K562 (cell line): Measurements from ENCODE around the gene CHMP5. TPM values are rescaled to one million over a fixed set of nuclear protein-coding genes. Genes with fewer than 3 reads are reported as not detected.

Experiments
- ATAC-seq: fragments of 200-7000 bp; cut with Tn5 transposase; 3 replicates; pipeline ENCODE4 v1.9.1; 2020; ENCODE audit warnings: moderate library complexity
- BruUV-seq: library from RNA; stranded (reverse); fragments of 400-500 nt; replicated peaks from 2 replicates; lab custom pipeline; 2021; lab: Mats Ljungman, UMichigan
- CTCF ChIA-PET: fragments of 300-600 bp; formaldehyde crosslinking; extraction: SDS; loops from one replicate; lab custom pipeline; 2021; ENCODE audit warnings: low intra/inter-chr PET ratio; lab: Yijun Ruan, JAX
- POLR2A ChIA-PET: fragments of 300-600, 350-650 bp; sonication (Branson Sonifier 250); formaldehyde crosslinking; extraction: SDS; loops from one replicate; lab custom pipeline; 2021; ENCODE audit warnings: antibody characterized with exemption, inconsistent platforms; lab: Yijun Ruan, JAX
- DNase-seq, 4 experiments: peaks; one replicate each; pipeline versions ENCODE4 v3.0.0 to v3.0.0-alpha.2; 2011 to 2018; ENCODE audit warnings: low spot score in 3 of 4, mixed read lengths in 3 of 4; ENCODE audit errors: extremely low read depth in 1 of 4
- FAIRE-seq: peaks from 2 replicates; lab custom pipeline; 2011; peaks lifted over from hg19 to GRCh38; lab: Jason Lieb, UNC
- H2AFZ ChIP-seq: 2 replicates; pipeline ENCODE4 v1.6.0; 2011; ENCODE audit warnings: low read depth, low read length, control low read depth, inconsistent platforms
- H3K27ac ChIP-seq: fragments of 200-600 bp; 3 replicates; pipeline ENCODE4 v1.8.0; 2011; ENCODE audit warnings: low read depth, mild to moderate bottlenecking, control low read depth, inconsistent platforms, low read length, moderate library complexity, mixed read lengths; ENCODE audit errors: extremely low read depth
- H3K27me3 ChIP-seq, 2 experiments: fragments of 300-600 bp in 1 of 2; 2 replicates in 1 of 2; 3 replicates in 1 of 2; pipeline versions ENCODE4 v1.6.0 to v1.8.0; 2011; ENCODE audit warnings: inconsistent platforms in 2 of 2, low read length in 2 of 2, mild to moderate bottlenecking in 1 of 2, mixed read lengths in 1 of 2, moderate library complexity in 1 of 2; ENCODE audit not compliant: control insufficient read depth in 2 of 2, insufficient read depth in 2 of 2
- H3K36me3 ChIP-seq: fragments of 300-600 bp; 3 replicates; pipeline ENCODE4 v1.8.0; 2011; ENCODE audit warnings: mild to moderate bottlenecking, low read length, inconsistent platforms; ENCODE audit not compliant: control insufficient read depth, insufficient read depth
- H3K4me1 ChIP-seq, 2 experiments: fragments of 200-600 bp in 1 of 2; replicated peaks in 1 of 2; 2 replicates in 1 of 2; 3 replicates in 1 of 2; pipeline versions ENCODE4 v1.5.1 to v1.8.0; 2011; ENCODE audit warnings: inconsistent platforms in 2 of 2, low read length in 2 of 2, mild to moderate bottlenecking in 1 of 2, mixed read lengths in 1 of 2, moderate library complexity in 1 of 2; ENCODE audit not compliant: control insufficient read depth in 2 of 2, insufficient read depth in 2 of 2
- H3K4me2 ChIP-seq: 2 replicates; pipeline ENCODE4 v1.6.1; 2011; ENCODE audit warnings: low read length, control low read depth, inconsistent platforms, mixed read lengths; ENCODE audit not compliant: insufficient read depth
- H3K4me3 ChIP-seq: fragments of 200-600 bp; sonication (generic), shearing (Covaris generic); 2 replicates; pipeline ENCODE4 v1.5.1; 2016; ENCODE audit warnings: control low read depth, inconsistent platforms
- H3K79me2 ChIP-seq: fragments of 200-600 bp; 3 replicates; pipeline ENCODE4 v1.8.0; 2011; ENCODE audit warnings: low read length, inconsistent platforms; ENCODE audit not compliant: control insufficient read depth, insufficient read depth
- H3K9ac ChIP-seq, 2 experiments: 2 replicates each; pipeline versions ENCODE4 v1.6.0 to v1.6.1; 2011; ENCODE audit warnings: low read depth in 2 of 2, low read length in 2 of 2, control low read depth in 1 of 2, inconsistent platforms in 1 of 2, mild to moderate bottlenecking in 1 of 2, mixed read lengths in 1 of 2; ENCODE audit not compliant: insufficient read depth in 1 of 2
- H3K9me1 ChIP-seq: one replicate; pipeline ENCODE4 v1.6.0; 2011; ENCODE audit warnings: inconsistent platforms, mild to moderate bottlenecking, low read length, moderate library complexity; ENCODE audit not compliant: control insufficient read depth, insufficient read depth
- H3K9me3 ChIP-seq: replicated peaks from 2 replicates; pipeline ENCODE4 v1.5.1; 2011; ENCODE audit warnings: low read depth, low read length, inconsistent platforms; ENCODE audit not compliant: control insufficient read depth, insufficient read depth
- H4K20me1 ChIP-seq: replicated peaks from 2 replicates; pipeline ENCODE4 v1.6.1; 2011; ENCODE audit warnings: low read length, inconsistent platforms, mixed read lengths; ENCODE audit not compliant: control insufficient read depth, insufficient read depth
- BRD9 ChIP-seq: fragments of 450-650 bp; IDR thresholded peaks from 2 replicates; pipeline ENCODE4 v1.6.1; 2018; ENCODE audit warnings: low read depth; ENCODE audit not compliant: partially characterized antibody
- CBFB ChIP-seq: sonication (generic); formaldehyde crosslinking; IDR thresholded peaks from 2 replicates; pipeline ENCODE4 v1.4.0; 2020; ENCODE audit warnings: mild to moderate bottlenecking, missing genetic modification reagents
- DDX20 ChIP-seq: fragments of 450-650 bp; IDR thresholded peaks from 2 replicates; pipeline ENCODE4 v1.6.1; 2016; ENCODE audit warnings: missing genetic modification characterization, low read depth, mild to moderate bottlenecking, missing compliant biosample characterization, moderate library complexity
- MCM5 ChIP-seq: fragments of 450-650 bp; IDR thresholded peaks from 2 replicates; pipeline ENCODE4 v1.6.1; 2016; ENCODE audit warnings: low read depth
- NUFIP1 ChIP-seq: fragments of 450-650 bp; IDR thresholded peaks from 2 replicates; pipeline ENCODE4 v1.6.1; 2018; ENCODE audit not compliant: partially characterized antibody
- POLR2B ChIP-seq: fragments of 450-650 bp; IDR thresholded peaks from 2 replicates; pipeline ENCODE4 v1.6.1; 2018; ENCODE audit warnings: low read depth; ENCODE audit not compliant: partially characterized antibody
- RBM39 ChIP-seq: fragments of 200-400 bp; formaldehyde crosslinking; optimal IDR thresholded peaks from 2 replicates; pipeline ENCODE3; 2018; ENCODE audit warnings: low read depth, low read length
- SMARCC2 ChIP-seq: fragments of 450-650 bp; IDR thresholded peaks from 2 replicates; pipeline ENCODE4 v1.6.1; 2017; ENCODE audit warnings: antibody characterized with exemption, moderate library complexity, mild to moderate bottlenecking, low read depth
- ZNF12 ChIP-seq: sonication (generic); formaldehyde crosslinking; IDR thresholded peaks from 2 replicates; pipeline ENCODE4 v1.4.0; 2020; ENCODE audit warnings: mild to moderate bottlenecking, missing genetic modification reagents
- ZNF146 ChIP-seq: IDR thresholded peaks from one replicate; pipeline ENCODE4 v1.6.1; 2018; ENCODE audit warnings: missing compliant biosample characterization; ENCODE audit not compliant: unreplicated experiment
- ZNF282 ChIP-seq: sonication (generic); formaldehyde crosslinking; IDR thresholded peaks from 2 replicates; pipeline ENCODE4 v1.8.1; 2023; ENCODE audit warnings: missing genetic modification reagents
- WGBS: fragments of 100-300 bp; shearing (Covaris generic); methylation state at CpG from one replicate; pipeline ENCODE4 v1.1.6; 2016; ENCODE audit warnings: low coverage, mixed read lengths; ENCODE audit not compliant: insufficient coverage; ENCODE audit errors: missing lambda C conversion rate; 5-methylcytosine and 5-hydroxymethylcytosine counted together
- in situ Hi-C: fragments of 300-500 bp; cut with MboI; formaldehyde crosslinking; loops from 4 replicates; pipeline ENCODE4 v1.15.0; 2018; ENCODE audit warnings: inconsistent platforms, mixed read lengths
- intact Hi-C: fragments of 100-400 bp; cut with micrococcal nuclease; formaldehyde crosslinking; loops from 2 replicates; pipeline ENCODE4 v1.14.2; 2022
- polyA plus RNA-seq, 8 experiments: library from polyadenylated mRNA; depleted of rRNA in 4 of 8; stranded (reverse) in 5 of 8; unstranded in 3 of 8; fragments of >200 nt; fragmentation: Nextera tagmentation in 2 of 8; fragmentation: Illumina TruSeq in 1 of 8; extraction: Ambion mirVana in 2 of 8; extraction: Trizol in 1 of 8; gene quantifications; 2 replicates each; pipeline versions ENCODE4 v1.2.1 to v1.2.3, GENCODE V29; 2011 to 2014; ENCODE audit warnings: inconsistent platforms in 1 of 8, missing spikeins in 1 of 8
- total RNA-seq, 7 experiments: library from RNA; depleted of rRNA in 6 of 7; stranded (reverse); fragments of >200 nt in 6 of 7; fragmentation: Illumina TruSeq in 2 of 7; extraction: Trizol in 2 of 7; gene quantifications; 2 replicates each; pipeline versions ENCODE4 v1.2.1 to v1.2.3, GENCODE V29; 2011 to 2021; ENCODE audit warnings: low replicate concordance in 1 of 7
- TF ChIP-seq, protein P1 (sequence below): fragments of 450-650 bp; IDR thresholded peaks from 2 replicates; pipeline ENCODE4 v1.6.1; 2018; ENCODE audit warnings: mild to moderate bottlenecking, low read depth; ENCODE audit not compliant: partially characterized antibody
- TF ChIP-seq, protein P2 (sequence below): fragments of 150-350 bp; conservative IDR thresholded peaks from 2 replicates; pipeline ENCODE4 v1.6.1; 2014; ENCODE audit warnings: low read length
- TF ChIP-seq, protein P3 (sequence below): fragments of 450-650 bp; IDR thresholded peaks from 2 replicates; pipeline ENCODE4 v1.6.1; 2017; ENCODE audit warnings: antibody characterized with exemption

The CHMP5 gene
- total and polyA plus RNA-seq, 9 of the 15 experiments (the other 6 are each of a cell fraction or from before 2014, with no cell fraction given), result 36.0 to 105 (median 54.9) TPM

DNA sequence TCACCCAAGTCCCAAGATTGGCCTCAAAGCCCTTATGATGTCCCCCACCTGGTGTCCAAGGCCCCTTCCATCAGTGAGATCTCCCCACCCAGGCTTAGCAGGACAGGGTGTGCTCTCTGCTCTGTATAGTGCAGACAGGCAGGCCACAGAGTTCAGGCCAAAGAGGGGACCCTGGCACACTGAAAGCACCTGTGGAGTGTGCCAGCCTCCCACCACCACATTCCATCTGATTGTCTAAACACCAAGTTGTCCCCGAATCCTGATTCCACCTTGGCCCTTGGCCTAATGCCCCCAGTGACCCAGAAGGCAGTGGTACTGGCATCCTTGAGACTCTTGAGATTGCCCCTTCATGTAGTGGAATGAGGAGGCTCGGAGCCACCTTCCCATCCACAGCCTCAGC lies 19.5 kb upstream of the CHMP5 start (continued):
- TF ChIP-seq, protein P1, sequence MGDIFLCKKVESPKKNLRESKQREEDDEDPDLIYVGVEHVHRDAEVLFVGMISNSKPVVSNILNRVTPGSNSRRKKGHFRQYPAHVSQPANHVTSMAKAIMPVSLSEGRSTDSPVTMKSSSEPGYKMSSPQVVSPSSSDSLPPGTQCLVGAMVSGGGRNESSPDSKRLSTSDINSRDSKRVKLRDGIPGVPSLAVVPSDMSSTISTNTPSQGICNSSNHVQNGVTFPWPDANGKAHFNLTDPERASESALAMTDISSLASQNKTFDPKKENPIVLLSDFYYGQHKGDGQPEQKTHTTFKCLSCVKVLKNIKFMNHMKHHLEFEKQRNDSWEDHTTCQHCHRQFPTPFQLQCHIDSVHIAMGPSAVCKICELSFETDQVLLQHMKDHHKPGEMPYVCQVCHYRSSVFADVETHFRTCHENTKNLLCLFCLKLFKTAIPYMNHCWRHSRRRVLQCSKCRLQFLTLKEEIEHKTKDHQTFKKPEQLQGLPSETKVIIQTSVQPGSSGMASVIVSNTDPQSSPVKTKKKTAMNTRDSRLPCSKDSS, result no peak
- no peak for TF ChIP-seq CBFB (CRISPR knock-in tag)
- no peak for TF ChIP-seq ZNF282 (CRISPR knock-in tag)
- TF ChIP-seq BRD9, result no peak
- TF ChIP-seq ZNF12 (CRISPR knock-in tag), result no peak
- TF ChIP-seq ZNF146 (CRISPR knock-in tag), result no peak
- TF ChIP-seq DDX20 (tag), result no peak

DNA sequence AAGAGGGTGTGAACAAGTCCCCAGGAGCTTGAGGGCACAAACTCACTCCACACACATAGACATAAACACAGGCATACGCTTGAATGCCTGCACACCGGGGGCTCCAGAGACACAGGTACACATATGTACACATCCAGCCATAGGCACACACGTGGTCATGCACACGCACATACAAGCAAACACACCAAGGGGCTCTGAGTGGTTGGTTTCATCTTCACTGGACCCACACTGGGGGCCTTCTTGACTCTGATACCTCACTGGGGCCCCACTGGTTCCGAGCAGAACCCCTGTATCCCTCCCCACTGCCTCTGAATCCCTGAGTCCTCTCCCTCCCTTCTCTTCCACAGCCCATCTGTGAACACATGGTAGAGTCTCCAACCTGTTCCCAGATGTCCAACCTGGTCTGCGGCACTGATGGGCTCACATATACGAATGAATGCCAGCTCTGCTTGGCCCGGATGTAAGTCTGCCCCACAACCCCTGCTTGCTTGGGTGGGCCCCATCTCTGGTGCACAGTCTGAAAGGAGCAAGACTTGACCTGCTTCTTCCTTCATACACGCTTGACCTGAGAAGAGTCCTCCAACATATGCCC lies 18.5 kb upstream of the CHMP5 start:
- Histone ChIP-seq H3K4me2 (no peak overlapping the region), H2AFZ (no peak overlapping the region), H3K36me3 (0 out of 3 replicates have a peak, but pooled peaks cover 5% of the 10 kb centered on the region), H3K4me1 (no peaks in the 10 kb centered on the region; a peak in 2 of 5 replicates), H3K9me3 (no peaks in the 10 kb centered on the region), H3K9me1 (no peaks in the 10 kb centered on the region), H3K27ac (no peak overlapping the region), H4K20me1 (no peaks in the 10 kb centered on the region; the same call in 1 of the 2 replicates), H3K9ac (no peak overlapping the region), H3K27me3 (no peaks in the 10 kb centered on the region), H3K4me3 (no peak overlapping the region), H3K79me2 (no peaks in the 10 kb centered on the region)
- intact Hi-C loops, result no loop called here
- no TSS peak for BruUV-seq
- in situ Hi-C loops, result loop anchor here (25.0 kb wide), 2 partner anchors 684 to 859 kb away; partner anchors contain the start of genes ACO1, NDUFB6, SMIM27 and TOPORS
- ChIA-PET CTCF (no interaction called here), POLR2A (interaction anchor here (1.4 kb wide), 1 partner anchor 16 kb away, joined by 3 read pairs; no protein-coding TSS in a partner anchor)
- no peak for ATAC-seq
- FAIRE-seq, result no peak
- no peak for DNase-seq
- 81% methylated on average over 9 of the region's 9 CpGs for whole genome bisulfite sequencing
- TF ChIP-seq, protein P2, sequence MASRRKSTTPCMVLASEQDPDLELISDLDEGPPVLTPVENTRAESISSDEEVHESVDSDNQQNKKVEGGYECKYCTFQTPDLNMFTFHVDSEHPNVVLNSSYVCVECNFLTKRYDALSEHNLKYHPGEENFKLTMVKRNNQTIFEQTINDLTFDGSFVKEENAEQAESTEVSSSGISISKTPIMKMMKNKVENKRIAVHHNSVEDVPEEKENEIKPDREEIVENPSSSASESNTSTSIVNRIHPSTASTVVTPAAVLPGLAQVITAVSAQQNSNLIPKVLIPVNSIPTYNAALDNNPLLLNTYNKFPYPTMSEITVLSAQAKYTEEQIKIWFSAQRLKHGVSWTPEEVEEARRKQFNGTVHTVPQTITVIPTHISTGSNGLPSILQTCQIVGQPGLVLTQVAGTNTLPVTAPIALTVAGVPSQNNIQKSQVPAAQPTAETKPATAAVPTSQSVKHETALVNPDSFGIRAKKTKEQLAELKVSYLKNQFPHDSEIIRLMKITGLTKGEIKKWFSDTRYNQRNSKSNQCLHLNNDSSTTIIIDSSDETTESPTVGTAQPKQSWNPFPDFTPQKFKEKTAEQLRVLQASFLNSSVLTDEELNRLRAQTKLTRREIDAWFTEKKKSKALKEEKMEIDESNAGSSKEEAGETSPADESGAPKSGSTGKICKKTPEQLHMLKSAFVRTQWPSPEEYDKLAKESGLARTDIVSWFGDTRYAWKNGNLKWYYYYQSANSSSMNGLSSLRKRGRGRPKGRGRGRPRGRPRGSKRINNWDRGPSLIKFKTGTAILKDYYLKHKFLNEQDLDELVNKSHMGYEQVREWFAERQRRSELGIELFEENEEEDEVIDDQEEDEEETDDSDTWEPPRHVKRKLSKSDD, result no peak
- TF ChIP-seq, protein P3, sequence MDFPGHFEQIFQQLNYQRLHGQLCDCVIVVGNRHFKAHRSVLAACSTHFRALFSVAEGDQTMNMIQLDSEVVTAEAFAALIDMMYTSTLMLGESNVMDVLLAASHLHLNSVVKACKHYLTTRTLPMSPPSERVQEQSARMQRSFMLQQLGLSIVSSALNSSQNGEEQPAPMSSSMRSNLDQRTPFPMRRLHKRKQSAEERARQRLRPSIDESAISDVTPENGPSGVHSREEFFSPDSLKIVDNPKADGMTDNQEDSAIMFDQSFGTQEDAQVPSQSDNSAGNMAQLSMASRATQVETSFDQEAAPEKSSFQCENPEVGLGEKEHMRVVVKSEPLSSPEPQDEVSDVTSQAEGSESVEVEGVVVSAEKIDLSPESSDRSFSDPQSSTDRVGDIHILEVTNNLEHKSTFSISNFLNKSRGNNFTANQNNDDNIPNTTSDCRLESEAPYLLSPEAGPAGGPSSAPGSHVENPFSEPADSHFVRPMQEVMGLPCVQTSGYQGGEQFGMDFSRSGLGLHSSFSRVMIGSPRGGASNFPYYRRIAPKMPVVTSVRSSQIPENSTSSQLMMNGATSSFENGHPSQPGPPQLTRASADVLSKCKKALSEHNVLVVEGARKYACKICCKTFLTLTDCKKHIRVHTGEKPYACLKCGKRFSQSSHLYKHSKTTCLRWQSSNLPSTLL, result no peak
- no peak for TF ChIP-seq RBM39
- TF ChIP-seq NUFIP1, result no peak
- TF ChIP-seq MCM5, result no peak
- no peak for TF ChIP-seq SMARCC2
- no peak for TF ChIP-seq POLR2B
